ENCODE data around the gene WT1. TPM values are rescaled to one million over a fixed set of nuclear protein-coding genes. Genes with fewer than 3 reads are reported as not detected.

WT1 gene
- total and polyA plus RNA-seq, 4 donors: 0.07 to 0.92 (median 0.47) TPM

GRCh38 chr11:32386770-32387377, 48.5 kb downstream of the WT1 start:
- Histone ChIP-seq H3K9me3 (ENCODE audit: control insufficient read depth in 4 of 4, insufficient read depth in 3 of 4, low read length in 3 of 4) (peaks cover 0 to 5% (median 0%) of the 10 kb centered on the region in 4 donors), H3K4me3 (no peak overlapping the region), H3K27me3 (ENCODE audit: control insufficient read depth in 3 of 3, insufficient read depth in 3 of 3, low read length in 2 of 3) (peaks cover 0 to 12% (median 6%) of the 10 kb centered on the region in 3 donors), H3K27ac (ENCODE audit: low read depth in 1 of 2, low read length in 1 of 2) (no peak overlapping the region), H3K36me3 (ENCODE audit: control insufficient read depth in 4 of 4, insufficient read depth in 4 of 4, low read length in 4 of 4) (no peaks in the 10 kb centered on the region), H3K4me1 (ENCODE audit: control insufficient read depth in 5 of 5, insufficient read depth in 5 of 5, low read length in 5 of 5) (no peaks in the 10 kb centered on the region), H3K9ac (ENCODE audit: insufficient read depth in 1 of 2, low read length in 2 of 2) (no peak overlapping the region)
- no peak for ATAC-seq (ENCODE audit: insufficient read depth, low FRiP score)
- WGBS, 2 donors: 11 to 22% methylated on average over 8 of the region's 8 CpGs
- DNase-seq: peak in 1 of 3 donors; percentile 10
- TF ChIP-seq, protein P1, sequence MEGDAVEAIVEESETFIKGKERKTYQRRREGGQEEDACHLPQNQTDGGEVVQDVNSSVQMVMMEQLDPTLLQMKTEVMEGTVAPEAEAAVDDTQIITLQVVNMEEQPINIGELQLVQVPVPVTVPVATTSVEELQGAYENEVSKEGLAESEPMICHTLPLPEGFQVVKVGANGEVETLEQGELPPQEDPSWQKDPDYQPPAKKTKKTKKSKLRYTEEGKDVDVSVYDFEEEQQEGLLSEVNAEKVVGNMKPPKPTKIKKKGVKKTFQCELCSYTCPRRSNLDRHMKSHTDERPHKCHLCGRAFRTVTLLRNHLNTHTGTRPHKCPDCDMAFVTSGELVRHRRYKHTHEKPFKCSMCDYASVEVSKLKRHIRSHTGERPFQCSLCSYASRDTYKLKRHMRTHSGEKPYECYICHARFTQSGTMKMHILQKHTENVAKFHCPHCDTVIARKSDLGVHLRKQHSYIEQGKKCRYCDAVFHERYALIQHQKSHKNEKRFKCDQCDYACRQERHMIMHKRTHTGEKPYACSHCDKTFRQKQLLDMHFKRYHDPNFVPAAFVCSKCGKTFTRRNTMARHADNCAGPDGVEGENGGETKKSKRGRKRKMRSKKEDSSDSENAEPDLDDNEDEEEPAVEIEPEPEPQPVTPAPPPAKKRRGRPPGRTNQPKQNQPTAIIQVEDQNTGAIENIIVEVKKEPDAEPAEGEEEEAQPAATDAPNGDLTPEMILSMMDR (IDR thresholded peaks at IDR 0.05; ENCODE audit: control extremely low read depth, extremely low read depth): no peak

DNA sequence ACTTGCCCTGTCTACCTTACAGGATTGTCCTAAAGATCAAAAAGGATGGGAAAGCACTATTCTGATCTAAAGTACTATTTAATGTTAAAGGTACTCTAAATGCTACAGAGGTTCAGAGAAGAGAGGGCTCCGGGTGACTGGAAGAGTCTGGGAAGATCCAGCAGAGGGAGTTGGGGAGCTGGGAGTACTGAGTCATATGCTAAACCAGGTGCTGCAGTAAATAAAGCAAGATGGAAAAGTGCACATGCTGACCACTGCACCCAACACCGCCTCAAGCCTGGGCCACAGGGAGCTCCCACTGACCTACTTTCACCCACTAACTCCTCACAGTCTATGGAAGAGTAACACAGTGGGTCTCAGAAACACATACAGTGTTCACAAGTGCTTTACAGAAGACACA, 49.3 kb downstream of the WT1 start:
- Histone ChIP-seq H3K9ac (ENCODE audit: insufficient read depth in 1 of 2, low read length in 2 of 2) (no peak overlapping the region), H3K27me3 (ENCODE audit: control insufficient read depth in 3 of 3, insufficient read depth in 3 of 3, low read length in 2 of 3) (peaks cover 0 to 12% (median 6%) of the 10 kb centered on the region in 3 donors), H3K9me3 (ENCODE audit: control insufficient read depth in 4 of 4, insufficient read depth in 3 of 4, low read length in 3 of 4) (peaks cover 0 to 6% (median 0%) of the 10 kb centered on the region in 4 donors), H3K27ac (ENCODE audit: low read depth in 1 of 2, low read length in 1 of 2) (no peak overlapping the region), H3K36me3 (ENCODE audit: control insufficient read depth in 4 of 4, insufficient read depth in 4 of 4, low read length in 4 of 4) (no peaks in the 10 kb centered on the region), H3K4me1 (ENCODE audit: control insufficient read depth in 5 of 5, insufficient read depth in 5 of 5, low read length in 5 of 5) (no peaks in the 10 kb centered on the region), H3K4me3 (no peak overlapping the region)
- TF ChIP-seq, protein P1 (IDR thresholded peaks at IDR 0.05; ENCODE audit: control extremely low read depth, extremely low read depth): no peak
- ATAC-seq (ENCODE audit: insufficient read depth, low FRiP score) (no peak), DNase-seq (peak in 2 of 3 donors; percentile 7 to 12)
- WGBS, 2 donors: 48 to 53% methylated on average over 2 of the region's 2 CpGs

DNA sequence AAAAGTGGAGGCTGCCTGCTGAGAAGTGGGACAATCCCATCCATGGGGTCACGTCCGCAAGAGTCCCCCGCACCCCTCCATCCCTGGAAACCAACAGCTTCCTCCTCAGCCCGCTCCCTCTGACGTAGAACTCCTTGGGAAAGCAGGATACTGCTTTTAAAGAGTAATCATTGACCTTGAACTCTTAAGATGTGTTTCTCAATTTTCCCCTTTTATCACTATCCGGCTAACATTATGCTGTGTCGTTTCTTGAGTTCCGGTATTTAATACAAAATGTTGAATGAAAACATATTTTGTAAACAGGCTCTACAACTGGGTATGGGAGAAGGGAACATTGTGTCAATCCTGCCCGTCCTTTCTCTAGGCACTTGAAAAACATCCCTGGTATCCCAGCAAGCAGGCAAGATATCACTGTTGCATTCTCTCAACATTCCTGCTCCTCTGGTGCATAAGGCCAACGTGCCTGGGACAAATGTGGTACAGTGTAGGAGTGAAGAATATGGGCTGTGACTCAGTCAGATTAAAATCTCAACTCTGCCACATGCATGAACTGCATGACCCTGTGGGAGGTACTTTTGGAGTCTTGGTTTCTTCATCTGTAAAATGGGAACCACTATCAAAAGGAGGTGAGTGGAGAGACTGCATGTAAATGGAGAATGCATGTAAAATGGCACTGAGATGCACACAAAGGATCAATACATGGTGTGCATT, 52.8 kb downstream of the WT1 start:
- 67 to 76% methylated on average over 10 of the region's 10 CpGs for WGBS, 2 donors
- no peak overlapping the region for H3K4me3 ChIP-seq
- no peak for ATAC-seq (ENCODE audit: insufficient read depth, low FRiP score)

More for the DNA sequence above, 52.8 kb downstream of the WT1 start:
- H3K27me3 ChIP-seq (ENCODE audit: control insufficient read depth in 3 of 3, insufficient read depth in 3 of 3, low read length in 2 of 3): peaks cover 0 to 12% (median 9%) of the 10 kb centered on the region in 3 donors
- TF ChIP-seq, protein P1 (IDR thresholded peaks at IDR 0.05; ENCODE audit: control extremely low read depth, extremely low read depth): no peak
- no peak overlapping the region for H3K9ac ChIP-seq (ENCODE audit: insufficient read depth in 1 of 2, low read length in 2 of 2)
- H3K36me3 ChIP-seq (ENCODE audit: control insufficient read depth in 4 of 4, insufficient read depth in 4 of 4, low read length in 4 of 4): no peaks in the 10 kb centered on the region
- no peak overlapping the region for H3K27ac ChIP-seq (ENCODE audit: low read depth in 1 of 2, low read length in 1 of 2)
- H3K9me3 ChIP-seq (ENCODE audit: control insufficient read depth in 4 of 4, insufficient read depth in 3 of 4, low read length in 3 of 4): peaks cover 0 to 4% (median 0%) of the 10 kb centered on the region in 4 donors
- DNase-seq: no peak
- H3K4me1 ChIP-seq (ENCODE audit: control insufficient read depth in 5 of 5, insufficient read depth in 5 of 5, low read length in 5 of 5): no peaks in the 10 kb centered on the region
